GM10847 (cell line): Measurements from ENCODE around the gene IL17F.

Experiments
- POLR2A ChIP-seq: IDR thresholded peaks from 2 replicates; pipeline ENCODE4 v1.6.1; 2011; ENCODE audit not compliant: insufficient read length; ENCODE audit errors: extremely low read depth

The IL17F gene

DNA sequence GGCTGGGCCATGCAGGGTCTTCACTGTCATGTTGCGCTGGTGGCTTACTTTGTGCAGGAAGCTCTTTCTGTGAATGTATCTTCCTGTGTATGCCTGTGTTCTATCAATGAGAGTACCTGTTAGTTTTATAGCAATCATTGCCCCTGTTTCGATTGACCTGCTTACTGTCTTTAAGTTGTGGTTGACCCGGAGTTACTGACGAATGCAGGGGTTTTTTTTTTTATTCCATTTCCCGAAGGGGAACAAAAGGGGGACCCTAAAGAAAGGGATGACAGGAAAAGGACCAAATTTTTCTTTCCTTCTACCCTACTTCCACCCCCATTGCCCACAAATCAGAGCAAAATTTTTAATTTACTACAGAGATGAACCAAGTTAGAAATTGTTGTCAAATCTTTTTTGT lies at the start of gene IL17F:
Gene IL17F, minus strand, starts transcription at position 101 of the 400 bp plus-strand sequence. Its CDS starts 71 bp downstream, at position 30.
- no peak for TF ChIP-seq POLR2A

- no peak for TF ChIP-seq POLR2A
Measured at GRCh38 chr6:52293067-52293466, 48.8 kb upstream of the IL17F start.

- no peak for TF ChIP-seq POLR2A
Measured at GRCh38 chr6:52288841-52289240, 44.5 kb upstream of the IL17F start.

DNA sequence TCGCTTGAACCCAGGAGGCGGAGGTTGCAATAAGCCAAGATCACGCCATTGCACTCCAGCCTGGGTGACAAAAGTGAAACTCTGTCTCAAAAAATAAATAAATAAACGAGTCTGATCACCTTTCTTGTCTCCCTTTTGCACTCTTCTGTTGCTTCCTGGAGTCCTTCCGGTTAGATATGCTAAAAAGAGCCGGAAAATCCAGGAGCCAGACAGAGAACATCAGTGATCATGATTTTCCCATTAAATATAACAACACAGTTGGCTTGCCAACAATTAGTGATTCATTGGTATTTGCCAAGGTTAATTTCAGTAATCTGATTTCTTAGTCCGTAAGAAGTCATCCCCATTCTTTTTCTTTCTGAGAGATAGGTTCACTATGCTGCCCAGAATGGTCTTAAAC lies 43.9 kb upstream of the IL17F start:
- TF ChIP-seq POLR2A = no peak

DNA sequence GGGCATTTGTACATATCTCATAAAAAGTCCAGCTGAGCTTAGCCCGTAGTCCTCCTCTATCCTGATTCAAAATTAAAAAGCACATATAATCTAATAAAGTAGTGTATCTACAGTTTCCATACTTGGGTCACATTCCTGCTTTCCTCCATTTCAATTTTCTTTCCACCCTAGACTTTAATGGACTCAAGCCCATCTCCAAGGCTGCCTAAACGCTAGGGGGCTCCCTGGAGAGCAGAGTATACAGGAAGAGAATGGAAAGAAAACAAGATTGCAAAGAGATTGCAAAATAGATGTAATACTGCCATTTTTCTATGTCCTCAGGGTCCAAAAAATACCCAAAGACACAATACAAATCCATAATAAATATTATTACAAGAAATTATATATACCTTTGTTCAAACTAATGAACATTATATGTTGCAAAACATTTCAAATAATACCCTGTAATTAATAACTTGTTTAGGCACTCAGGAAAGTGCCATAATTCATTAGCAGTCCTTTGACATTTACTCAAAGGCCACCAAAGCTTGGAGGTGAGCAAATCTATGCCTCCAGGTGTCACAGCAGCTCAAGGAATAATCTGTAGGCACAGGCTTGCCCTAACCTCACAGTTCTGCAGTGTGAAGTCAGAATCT lies 42.6 kb upstream of the IL17F start:
- no peak for TF ChIP-seq POLR2A

GRCh38 chr6:52285177-52286068 lies 41.1 kb upstream of the IL17F start:
- no peak for TF ChIP-seq POLR2A

DNA sequence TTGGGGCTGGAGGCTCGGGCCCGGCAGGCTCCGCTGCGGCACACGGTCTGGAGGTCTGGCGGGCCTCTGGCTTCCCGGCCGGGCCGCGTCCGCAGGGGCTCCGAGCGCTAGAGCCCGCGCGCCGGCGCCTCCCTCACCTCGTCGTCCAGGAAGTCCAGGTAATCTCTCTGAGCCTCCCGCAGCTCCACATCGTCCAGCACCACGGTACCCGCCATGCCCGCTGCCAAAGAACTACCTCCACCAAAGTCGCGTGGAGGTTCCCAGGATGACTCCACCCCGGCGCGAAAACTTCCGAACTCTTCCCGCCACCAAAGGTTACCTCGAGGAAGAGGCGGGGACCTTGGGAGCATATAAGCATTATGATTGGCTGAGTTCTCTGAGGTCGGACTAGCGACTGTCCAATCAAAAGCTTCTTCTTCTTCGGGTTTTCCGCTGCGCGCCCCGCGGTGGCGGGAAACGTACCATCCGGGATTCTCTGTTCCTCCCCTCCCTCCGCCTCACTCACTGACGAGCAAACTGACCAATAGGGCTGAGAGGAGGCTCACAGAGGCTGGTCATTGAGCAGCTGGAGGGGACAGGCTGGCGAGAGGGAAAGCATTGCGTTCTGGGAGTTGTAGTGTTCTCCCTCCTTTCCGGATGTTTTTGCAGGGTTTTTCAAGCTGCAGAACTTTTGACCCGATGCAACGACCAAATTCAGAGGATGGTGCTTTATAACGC lies 40.3 kb upstream of the IL17F start, which contains the start of gene MCM3:
Gene MCM3, minus strand, starts transcription at position 283 of the 717 bp plus-strand sequence. Its CDS starts 68 bp downstream, at position 215.
- peak; percentile 47 for TF ChIP-seq POLR2A

- no peak for TF ChIP-seq POLR2A
Measured at GRCh38 chr6:52284131-52284459, 39.8 kb upstream of the IL17F start.

GRCh38 chr6:52283111-52283510 lies 38.8 kb upstream of the IL17F start:
- TF ChIP-seq POLR2A = no peak

GRCh38 chr6:52276130-52276529 lies 31.8 kb upstream of the IL17F start:
- TF ChIP-seq POLR2A = no peak

GRCh38 chr6:52271852-52272460 lies 27.7 kb upstream of the IL17F start:
- TF ChIP-seq POLR2A = no peak

DNA sequence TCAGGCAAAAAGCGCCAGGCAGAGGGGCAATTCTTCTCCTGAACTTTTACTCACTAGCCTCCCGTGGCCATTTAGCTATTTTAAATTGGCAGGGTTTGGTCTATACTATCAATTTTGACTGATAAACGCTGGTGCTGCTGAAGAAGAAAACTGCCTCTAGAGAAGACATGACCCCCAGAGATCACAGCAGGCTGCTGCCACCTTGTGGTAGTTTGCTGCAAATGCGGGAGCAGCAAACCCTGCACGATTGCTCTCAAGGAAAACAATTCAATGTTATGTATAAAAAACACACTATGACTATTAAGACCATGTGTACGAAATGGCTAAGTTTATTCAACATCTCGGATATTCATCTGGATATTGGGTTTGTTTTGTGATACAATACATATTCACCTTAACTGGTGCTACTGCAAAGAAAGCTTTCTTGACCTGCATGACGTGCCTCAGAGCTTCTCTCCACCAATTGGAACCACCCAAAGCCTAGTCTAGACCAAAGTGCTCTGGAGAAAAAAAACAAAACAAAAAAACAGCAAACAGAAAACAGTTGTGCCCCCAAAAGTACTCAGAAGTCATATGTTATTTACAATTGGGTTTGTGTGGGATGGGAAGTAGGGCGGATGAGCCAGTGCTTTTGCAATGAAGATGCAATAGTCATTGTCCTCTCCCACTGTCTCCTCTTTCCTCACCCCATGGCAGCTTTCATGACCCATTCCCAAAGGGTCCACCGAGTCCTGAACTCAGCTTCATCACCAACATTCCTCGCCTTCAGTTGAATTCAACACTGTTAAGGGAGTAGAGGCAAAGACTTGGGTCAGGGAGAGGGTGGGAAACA lies 19.6 kb upstream of the IL17F start:
- TF ChIP-seq POLR2A = no peak

DNA sequence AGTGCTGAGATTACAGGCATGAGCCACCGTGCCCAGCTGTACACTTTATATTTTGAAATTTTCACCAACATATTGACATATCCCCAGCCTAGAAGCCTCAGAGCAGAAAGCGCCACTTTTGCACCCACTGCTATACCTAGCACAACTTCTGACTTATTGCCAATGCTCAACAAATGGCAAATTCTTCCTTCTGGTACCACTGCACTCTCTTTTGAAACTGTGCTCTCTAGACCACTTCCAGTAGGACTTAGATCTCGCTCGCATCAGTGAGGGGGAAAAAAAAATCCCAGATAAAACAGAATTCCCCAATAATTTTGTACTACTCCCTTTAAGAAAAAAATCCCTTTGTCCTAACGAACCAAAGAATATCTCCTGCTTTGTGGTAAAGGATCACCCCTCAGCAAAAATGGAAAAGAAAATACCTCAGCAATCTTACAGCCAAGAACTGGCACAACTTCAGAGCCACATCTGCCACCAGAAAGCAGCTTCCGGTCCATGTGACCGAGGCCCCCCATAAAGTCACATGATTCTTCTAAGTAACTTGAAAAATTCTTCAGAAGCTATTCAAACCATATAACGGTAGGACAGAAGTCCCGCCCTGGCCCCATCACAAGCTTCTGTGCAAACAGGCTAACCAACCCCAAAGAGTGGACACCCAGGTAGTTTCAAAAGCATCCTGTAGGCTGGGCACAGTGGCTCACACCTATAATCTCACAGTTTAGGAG lies 18.5 kb upstream of the IL17F start:
- TF ChIP-seq POLR2A = no peak

DNA sequence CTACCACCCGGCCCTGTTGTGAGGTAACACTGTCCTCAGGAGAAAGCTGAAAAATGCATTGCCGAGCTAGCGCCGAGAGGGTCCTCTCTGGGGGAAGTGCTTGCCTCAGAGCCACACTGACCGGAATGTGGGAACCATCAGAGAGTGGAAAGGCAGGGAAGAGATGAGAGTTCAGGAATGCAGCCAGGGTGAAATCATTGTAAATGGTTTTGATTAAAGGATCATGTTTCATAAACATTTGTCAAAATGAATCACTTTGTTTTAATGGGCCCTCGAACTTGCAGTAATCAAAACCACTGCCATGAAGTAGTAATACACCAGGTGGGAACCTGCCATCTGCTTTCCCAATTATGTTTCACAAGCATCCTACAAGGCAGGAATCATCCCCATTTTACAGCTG lies 16.9 kb upstream of the IL17F start:
- no peak for TF ChIP-seq POLR2A
